ENCODE results near the gene FIGLA.
A peak's percentile ranks its signal among the peaks of the same experiment; 100 is the strongest.

FIGLA gene

GRCh38 chr2:70828914-70829824, 38.7 kb upstream of the FIGLA start:
- Histone ChIP-seq H3K36me3 (no peaks in the 10 kb centered on the region), H3K4me3 (ENCODE audit: low read depth in 1 of 2, low read length in 1 of 2) (no peak overlapping the region), H3K9me3 (no peaks in the 10 kb centered on the region), H3K27me3 (no peaks in the 10 kb centered on the region), H3K4me1 (ENCODE audit: control insufficient read depth in 1 of 2, insufficient read depth in 1 of 2, low read depth in 1 of 2, low read length in 1 of 2) (peaks cover 0 to 12% of the 10 kb centered on the region in 2 experiments), H3K27ac (no peak overlapping the region)
- TF ChIP-seq CTCF (IDR thresholded peaks at IDR 0.05), result no peak

DNA sequence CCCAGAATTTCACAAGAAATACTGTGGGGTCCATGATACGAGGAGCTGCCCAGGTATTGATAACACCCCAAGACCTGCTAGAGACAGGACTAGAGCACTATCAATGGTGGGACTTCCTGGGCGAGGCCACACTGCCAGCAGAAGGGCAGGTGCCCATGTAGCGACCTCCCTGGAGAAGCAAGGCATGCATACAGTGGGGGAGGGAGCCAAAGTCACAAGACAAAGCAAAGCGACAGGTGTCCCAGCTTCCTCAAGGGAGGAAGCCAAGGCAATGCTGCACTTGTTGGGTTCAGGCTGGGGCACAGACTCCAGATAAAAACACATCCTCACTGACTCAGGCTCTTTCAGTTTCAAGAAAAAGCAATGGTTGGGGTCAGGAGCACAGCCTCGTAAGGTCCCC, 37.7 kb upstream of the FIGLA start:
- H3K4me1 ChIP-seq (ENCODE audit: control insufficient read depth in 1 of 2, insufficient read depth in 1 of 2, low read depth in 1 of 2, low read length in 1 of 2), result peaks cover 0 to 12% of the 10 kb centered on the region in 2 experiments
- H3K27ac ChIP-seq, result no peak overlapping the region
- no peak overlapping the region for H3K4me3 ChIP-seq (ENCODE audit: low read depth in 1 of 2, low read length in 1 of 2)
- H3K36me3 ChIP-seq, result no peaks in the 10 kb centered on the region
- TF ChIP-seq CTCF (IDR thresholded peaks at IDR 0.05), result no peak
- H3K27me3 ChIP-seq, result no peaks in the 10 kb centered on the region
- H3K9me3 ChIP-seq, result no peaks in the 10 kb centered on the region

- Histone ChIP-seq H3K9me3 (no peaks in the 10 kb centered on the region), H3K36me3 (no peaks in the 10 kb centered on the region), H3K4me3 (ENCODE audit: low read depth in 1 of 2, low read length in 1 of 2) (peak overlapping the region in 1 of 2 experiments; percentile 11), H3K4me1 (ENCODE audit: control insufficient read depth in 1 of 2, insufficient read depth in 1 of 2, low read depth in 1 of 2, low read length in 1 of 2) (peaks cover 0 to 12% of the 10 kb centered on the region in 2 experiments), H3K27ac (no peak overlapping the region), H3K27me3 (no peaks in the 10 kb centered on the region)
- no peak for TF ChIP-seq CTCF (IDR thresholded peaks at IDR 0.05)
Measured at GRCh38 chr2:70827388-70827787, 36.9 kb upstream of the FIGLA start.

DNA sequence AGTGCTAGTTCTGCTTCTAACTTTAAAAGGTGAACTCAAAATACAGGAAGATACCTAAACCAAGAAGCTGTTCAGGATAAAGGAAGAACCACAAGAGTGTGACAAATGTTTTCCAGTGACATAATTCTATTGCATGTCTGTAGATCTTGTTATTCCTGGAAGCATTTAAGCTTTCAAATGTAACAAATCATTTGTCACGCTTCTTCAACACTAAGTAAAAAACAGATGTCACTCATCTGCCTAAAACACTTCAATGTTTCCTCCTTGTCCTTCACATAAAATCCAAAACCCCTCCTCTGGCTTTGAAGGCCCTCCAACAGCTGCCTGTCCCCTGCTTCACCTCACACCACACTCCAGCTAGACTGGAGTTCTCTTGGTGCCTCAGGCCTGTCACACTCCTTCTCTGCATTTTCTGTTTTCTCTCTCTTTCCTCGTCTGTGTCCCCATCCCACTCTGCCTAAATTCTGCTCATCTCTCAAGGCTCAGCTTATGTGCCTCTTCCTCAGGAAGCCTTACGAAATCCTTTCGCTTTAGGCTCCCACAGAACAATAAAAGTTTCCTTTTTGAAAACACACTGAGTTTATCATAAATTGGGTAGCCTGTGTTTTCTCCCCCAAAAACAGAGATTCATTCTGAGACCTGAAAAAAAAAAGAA, 36.4 kb upstream of the FIGLA start:
- H3K27ac ChIP-seq, result no peak overlapping the region
- peak overlapping the region in 1 of 2 experiments; percentile 11 for H3K4me3 ChIP-seq (ENCODE audit: low read depth in 1 of 2, low read length in 1 of 2)
- no peaks in the 10 kb centered on the region for H3K36me3 ChIP-seq
- H3K4me1 ChIP-seq (ENCODE audit: control insufficient read depth in 1 of 2, insufficient read depth in 1 of 2, low read depth in 1 of 2, low read length in 1 of 2), result peaks cover 0 to 12% of the 10 kb centered on the region in 2 experiments
- H3K9me3 ChIP-seq, result no peaks in the 10 kb centered on the region
- H3K27me3 ChIP-seq, result no peaks in the 10 kb centered on the region
- TF ChIP-seq CTCF (IDR thresholded peaks at IDR 0.05), result no peak

- H3K4me3 ChIP-seq (ENCODE audit: low read depth in 1 of 2, low read length in 1 of 2), result no peak overlapping the region
- TF ChIP-seq CTCF (IDR thresholded peaks at IDR 0.05), result no peak
- H3K27ac ChIP-seq, result no peak overlapping the region
- H3K27me3 ChIP-seq, result peaks cover 22% of the 10 kb centered on the region
- H3K36me3 ChIP-seq, result no peaks in the 10 kb centered on the region
- H3K4me1 ChIP-seq (ENCODE audit: control insufficient read depth in 1 of 2, insufficient read depth in 1 of 2, low read depth in 1 of 2, low read length in 1 of 2), result peaks cover 0 to 12% of the 10 kb centered on the region in 2 experiments
- H3K9me3 ChIP-seq, result no peaks in the 10 kb centered on the region
Measured at GRCh38 chr2:70823249-70823648, 32.8 kb upstream of the FIGLA start.

Data from neutrophil (primary cell).